GM18870 (cell line): ENCODE data around the gene APOOL.
"Not testable (repeated sequence)": the region's sequence is repeated elsewhere in the genome, so short reads cannot be mapped to it uniquely, and the experiment has no call there.

Experiments
- ATAC-seq: cut with Tn5 transposase; IDR thresholded peaks from one replicate; pipeline ENCODE4 v1.9.1; 2021; ENCODE audit warnings: moderate library complexity; ENCODE audit not compliant: unreplicated experiment

Gene APOOL

GRCh38 chrX:85077247-85077646, 73.6 kb downstream of the APOOL start:
- not testable (repeated sequence) for ATAC-seq

- peak; percentile 95 for ATAC-seq
Measured at GRCh38 chrX:85084770-85085393, 81.2 kb downstream of the APOOL start.

- ATAC-seq: no peak
Measured at GRCh38 chrX:85089321-85089840, 85.7 kb downstream of the APOOL start.

GRCh38 chrX:85107407-85107806, 103.7 kb downstream of the APOOL start:
- no peak for ATAC-seq

- no peak for ATAC-seq
Measured at GRCh38 chrX:85108165-85108564, 104.5 kb downstream of the APOOL start.

- ATAC-seq: no peak
Measured at GRCh38 chrX:85109235-85109634, 105.6 kb downstream of the APOOL start.

- no peak for ATAC-seq
Measured at GRCh38 chrX:85111347-85111746, 107.7 kb downstream of the APOOL start.

- ATAC-seq: no peak
Measured at GRCh38 chrX:85112293-85112692, 108.6 kb downstream of the APOOL start.

- ATAC-seq: no peak
Measured at GRCh38 chrX:85113746-85114145, 110.1 kb downstream of the APOOL start.

GRCh38 chrX:85114171-85114570, 110.5 kb downstream of the APOOL start:
- no peak for ATAC-seq

- ATAC-seq: no peak
Measured at GRCh38 chrX:85114776-85115175, 111.1 kb downstream of the APOOL start.

GRCh38 chrX:85115252-85115651, 111.6 kb downstream of the APOOL start:
- ATAC-seq: no peak

GRCh38 chrX:85136409-85136808, 132.7 kb downstream of the APOOL start:
- no peak for ATAC-seq

- ATAC-seq: no peak
Measured at GRCh38 chrX:85139422-85139821, 135.7 kb downstream of the APOOL start.

GRCh38 chrX:85140964-85141363, 137.3 kb downstream of the APOOL start:
- ATAC-seq: peak; percentile 73
